ENCODE data around the gene GRM4.

GRCh38 chr6:34005901-34006531, 139.9 kb downstream of the GRM4 start:
- TF ChIP-seq CTCF (IDR thresholded peaks at IDR 0.05; ENCODE audit: low read length): no peak
- no peak for TF ChIP-seq EZH2phosphoT487 (IDR thresholded peaks at IDR 0.05; ENCODE audit: low read length)
- no peak for TF ChIP-seq EZH2 (optimal IDR thresholded peaks at IDR 0.05; ENCODE audit: low read depth, low read length)
